Fibroblast of pulmonary artery (primary cell): ENCODE data around the gene ZNF473.
A peak's percentile ranks its signal among the peaks of the same experiment; 100 is the strongest.

Experiments used
- DNase-seq: peaks from one replicate; pipeline ENCODE4 v3.0.0-alpha.2; 2010; ENCODE audit warnings: low read depth
- H3K4me3 ChIP-seq: replicated peaks from 2 replicates; pipeline ENCODE4 v1.5.1; 2011; ENCODE audit warnings: low read depth, mild to moderate bottlenecking, control low read depth, low read length, moderate library complexity
- CTCF ChIP-seq: IDR thresholded peaks from 2 replicates; pipeline ENCODE4 v1.5.1; 2011; ENCODE audit warnings: mild to moderate bottlenecking, control low read depth, low read length, inconsistent platforms; ENCODE audit errors: missing control alignments

Gene ZNF473

DNA sequence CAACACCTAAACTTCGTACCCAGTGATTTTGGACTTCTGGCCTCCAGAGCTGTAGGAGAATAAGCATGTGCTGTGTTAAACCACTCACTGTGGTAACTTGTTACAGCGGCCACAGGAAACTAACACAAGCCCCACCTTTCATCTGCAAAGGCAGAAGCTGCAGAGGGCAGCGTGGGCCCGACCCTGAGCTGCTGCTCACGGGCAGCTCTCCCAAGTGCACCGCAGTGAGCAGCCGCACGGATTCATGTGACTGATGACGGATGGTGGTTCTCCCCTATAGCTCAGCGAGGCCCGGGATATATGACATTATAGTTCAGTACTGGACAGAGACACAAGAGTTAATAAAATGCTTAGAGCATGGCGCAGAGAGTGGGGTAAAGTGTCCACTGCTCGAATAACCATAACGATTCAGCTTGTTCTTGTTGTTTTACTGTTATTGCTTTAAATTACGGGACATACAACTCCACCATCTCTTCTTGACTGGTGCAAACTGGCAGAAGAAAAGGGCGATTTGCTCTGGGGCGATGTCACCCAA lies 22.5 kb upstream of the ZNF473 start:
- DNase-seq, result no peak
- no peak overlapping the region for H3K4me3 ChIP-seq
- TF ChIP-seq CTCF, result no peak

DNA sequence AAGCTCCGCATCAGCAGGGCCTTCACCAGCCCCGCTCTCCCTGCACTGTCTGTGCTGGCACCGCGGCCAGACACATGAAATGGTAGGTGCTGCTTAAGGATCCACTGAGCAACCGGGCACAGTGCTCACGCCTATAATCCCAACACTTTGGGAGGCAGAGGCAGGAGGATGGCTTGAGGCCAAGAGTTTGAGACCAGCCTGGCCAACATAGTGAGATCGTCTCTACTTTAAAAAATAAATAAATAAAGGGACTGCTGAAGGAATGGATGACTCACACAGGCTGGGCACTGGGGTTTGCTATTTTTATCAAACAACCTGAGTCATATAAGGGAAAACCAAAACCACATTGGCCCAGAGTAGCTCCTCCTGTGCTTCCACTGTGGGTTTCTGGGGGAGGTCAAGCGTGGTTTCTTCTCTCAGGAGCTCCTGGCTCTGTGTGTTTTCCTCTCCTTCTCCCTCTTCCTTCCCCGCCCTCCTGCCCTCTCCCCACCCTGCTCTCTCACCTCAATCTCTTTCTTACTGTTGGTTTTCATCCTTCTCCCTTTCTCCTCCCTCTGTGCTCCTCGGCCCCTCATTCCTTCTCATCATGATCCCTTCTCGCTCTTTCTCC lies 21.9 kb upstream of the ZNF473 start:
- DNase-seq, result peak; percentile 95
- no peak overlapping the region for H3K4me3 ChIP-seq
- TF ChIP-seq CTCF, result no peak

- no peak for TF ChIP-seq CTCF
- H3K4me3 ChIP-seq, result no peak overlapping the region
Observed at GRCh38 chr19:50005428-50005827, 20.4 kb upstream of the ZNF473 start.

GRCh38 chr19:50007170-50007569 lies 18.6 kb upstream of the ZNF473 start:
- TF ChIP-seq CTCF, result no peak
- no peak overlapping the region for H3K4me3 ChIP-seq
- DNase-seq, result no peak

More at GRCh38 chr19:50005428-50005827, 20.4 kb upstream of the ZNF473 start:
- DNase-seq, result no peak

GRCh38 chr19:50007947-50008346 lies 17.9 kb upstream of the ZNF473 start:
- TF ChIP-seq CTCF, result no peak
- no peak for DNase-seq
- H3K4me3 ChIP-seq, result no peak overlapping the region

- no peak for DNase-seq
- H3K4me3 ChIP-seq, result no peak overlapping the region
- peak; percentile 14 for TF ChIP-seq CTCF
Observed at GRCh38 chr19:50008532-50008931, 17.3 kb upstream of the ZNF473 start.

DNA sequence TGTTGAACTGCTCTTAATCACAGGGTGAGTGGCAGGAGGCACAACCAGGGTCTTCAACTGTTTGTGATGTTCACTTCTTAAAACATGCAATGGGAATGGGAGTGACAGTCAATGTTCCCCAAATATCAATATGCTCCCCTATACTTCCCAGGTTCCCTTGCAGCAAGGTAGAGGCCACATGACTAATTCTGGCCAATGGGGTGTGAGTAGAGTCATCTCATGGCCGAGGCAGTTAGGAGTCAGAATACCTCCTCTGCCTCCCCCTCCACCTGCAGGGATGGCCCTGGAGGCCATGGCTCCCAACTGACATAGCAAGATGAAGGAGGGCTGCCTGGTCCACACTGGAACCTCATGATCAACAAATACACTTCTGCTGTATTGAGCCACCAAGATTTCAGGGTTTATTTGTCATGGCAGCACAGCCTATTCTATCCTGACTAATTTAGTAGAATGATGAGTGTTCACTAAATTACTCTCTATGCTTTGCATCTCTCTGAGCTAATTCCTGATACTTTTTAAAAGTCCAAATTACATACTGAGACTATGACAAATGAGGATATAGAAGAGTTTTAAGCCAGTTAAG lies 9.5 kb upstream of the ZNF473 start:
- no peak for DNase-seq
- no peak overlapping the region for H3K4me3 ChIP-seq

More for the DNA sequence above, 9.5 kb upstream of the ZNF473 start:
- TF ChIP-seq CTCF, result no peak
